ENCODE measurements around the gene TBC1D22A.

Gene TBC1D22A

GRCh38 chr22:47059076-47059475, 296.6 kb downstream of the TBC1D22A start:
- H3K27me3 ChIP-seq (ENCODE audit: control insufficient read depth in 1 of 2, insufficient read depth in 2 of 2, low read length in 2 of 2) = no peaks in the 10 kb centered on the region
- no peaks in the 10 kb centered on the region for H3K4me1 ChIP-seq (ENCODE audit: control insufficient read depth in 1 of 2, insufficient read depth in 2 of 2, low read length in 2 of 2)
- H3K4me3 ChIP-seq (ENCODE audit: low read depth in 1 of 2, low read length in 2 of 2) = no peak overlapping the region
- H3K9me3 ChIP-seq (ENCODE audit: control insufficient read depth in 1 of 2, low read length in 2 of 2) = no peaks in the 10 kb centered on the region
- H3K27ac ChIP-seq (ENCODE audit: low read depth, low read length) = no peak overlapping the region
- H3K9ac ChIP-seq (ENCODE audit: low read depth in 1 of 2, low read length in 2 of 2) = no peak overlapping the region
- H3K36me3 ChIP-seq (ENCODE audit: control insufficient read depth in 1 of 2, insufficient read depth in 2 of 2, low read length in 2 of 2) = peaks cover 16 to 33% of the 10 kb centered on the region in 2 donors

DNA sequence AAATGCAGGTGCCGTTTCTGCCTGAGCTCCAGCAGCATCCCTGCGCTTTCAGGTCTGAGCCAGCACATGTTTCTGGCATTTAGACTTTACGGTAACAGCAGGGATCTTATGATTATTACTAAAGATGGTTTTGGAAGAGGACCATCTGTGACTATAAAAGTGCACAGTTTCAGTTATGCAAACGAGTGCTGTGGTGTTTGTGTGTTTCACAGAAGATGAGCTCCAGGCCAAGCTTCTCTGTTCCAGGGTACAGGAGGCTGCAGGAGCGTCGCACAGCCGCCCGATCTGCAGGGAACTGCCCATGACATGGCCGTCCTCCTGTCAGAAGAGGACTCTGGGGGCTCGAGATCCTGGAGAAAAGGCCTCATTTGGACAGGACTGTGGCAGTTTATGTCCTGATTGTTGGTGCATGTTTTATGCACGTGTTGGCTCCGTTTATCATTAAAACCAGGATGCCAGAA, 297.3 kb downstream of the TBC1D22A start:
- Histone ChIP-seq H3K36me3 (ENCODE audit: control insufficient read depth in 1 of 2, insufficient read depth in 2 of 2, low read length in 2 of 2) (peaks cover 15 to 29% of the 10 kb centered on the region in 2 donors), H3K27ac (ENCODE audit: low read depth, low read length) (no peak overlapping the region), H3K4me1 (ENCODE audit: control insufficient read depth in 1 of 2, insufficient read depth in 2 of 2, low read length in 2 of 2) (no peaks in the 10 kb centered on the region), H3K4me3 (ENCODE audit: low read depth in 1 of 2, low read length in 2 of 2) (no peak overlapping the region), H3K9me3 (ENCODE audit: control insufficient read depth in 1 of 2, low read length in 2 of 2) (no peaks in the 10 kb centered on the region), H3K9ac (ENCODE audit: low read depth in 1 of 2, low read length in 2 of 2) (no peak overlapping the region), H3K27me3 (ENCODE audit: control insufficient read depth in 1 of 2, insufficient read depth in 2 of 2, low read length in 2 of 2) (no peaks in the 10 kb centered on the region)

DNA sequence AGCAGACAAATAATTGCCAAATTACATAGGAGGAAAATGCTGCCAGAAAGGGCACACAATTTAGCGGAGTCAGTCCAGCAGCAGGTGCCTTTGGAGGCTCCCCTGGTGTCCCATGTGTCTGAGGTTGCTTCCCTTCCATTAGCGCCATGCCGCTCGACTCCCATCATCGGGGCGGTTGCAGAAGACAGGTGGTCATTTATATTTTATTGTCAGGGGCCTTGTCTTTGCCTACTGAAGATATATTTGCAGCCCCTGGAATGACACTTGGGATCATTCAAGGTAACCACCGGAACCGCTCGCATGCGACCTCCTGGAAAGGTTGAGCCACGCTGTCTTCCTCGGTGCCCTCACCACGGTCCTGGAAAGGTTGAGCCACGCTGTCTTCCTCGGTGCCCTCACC, 298.3 kb downstream of the TBC1D22A start:
- H3K36me3 ChIP-seq (ENCODE audit: control insufficient read depth in 1 of 2, insufficient read depth in 2 of 2, low read length in 2 of 2) = peaks cover 15 to 30% of the 10 kb centered on the region in 2 donors
- no peaks in the 10 kb centered on the region for H3K9me3 ChIP-seq (ENCODE audit: control insufficient read depth in 1 of 2, low read length in 2 of 2)
- H3K4me3 ChIP-seq (ENCODE audit: low read depth in 1 of 2, low read length in 2 of 2) = no peak overlapping the region
- no peaks in the 10 kb centered on the region for H3K4me1 ChIP-seq (ENCODE audit: control insufficient read depth in 1 of 2, insufficient read depth in 2 of 2, low read length in 2 of 2)
- H3K9ac ChIP-seq (ENCODE audit: low read depth in 1 of 2, low read length in 2 of 2) = no peak overlapping the region
- no peak overlapping the region for H3K27ac ChIP-seq (ENCODE audit: low read depth, low read length)
- H3K27me3 ChIP-seq (ENCODE audit: control insufficient read depth in 1 of 2, insufficient read depth in 2 of 2, low read length in 2 of 2) = no peaks in the 10 kb centered on the region

DNA sequence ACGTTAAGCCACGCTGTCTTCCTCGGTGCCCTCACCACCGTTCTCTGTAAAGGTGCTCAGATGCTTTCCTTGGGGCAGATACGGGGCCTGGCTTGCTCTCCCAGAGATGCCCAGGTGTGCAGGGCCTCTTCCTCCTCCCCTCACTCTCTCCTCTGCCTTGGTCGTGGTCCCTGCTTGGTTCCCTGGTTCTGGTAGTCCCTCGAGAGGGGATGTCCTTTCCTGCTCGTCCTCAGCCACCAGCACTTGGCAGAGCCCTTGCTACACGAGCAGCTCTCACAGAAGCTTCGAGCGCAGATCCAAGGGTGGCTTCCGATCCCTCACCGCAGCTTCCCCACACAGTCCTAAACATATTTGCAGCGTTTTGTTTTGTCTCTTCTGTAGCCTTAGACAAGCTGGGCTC, 298.8 kb downstream of the TBC1D22A start:
- Histone ChIP-seq H3K4me1 (ENCODE audit: control insufficient read depth in 1 of 2, insufficient read depth in 2 of 2, low read length in 2 of 2) (no peaks in the 10 kb centered on the region), H3K4me3 (ENCODE audit: low read depth in 1 of 2, low read length in 2 of 2) (no peak overlapping the region), H3K27me3 (ENCODE audit: control insufficient read depth in 1 of 2, insufficient read depth in 2 of 2, low read length in 2 of 2) (no peaks in the 10 kb centered on the region), H3K9ac (ENCODE audit: low read depth in 1 of 2, low read length in 2 of 2) (no peak overlapping the region), H3K9me3 (ENCODE audit: control insufficient read depth in 1 of 2, low read length in 2 of 2) (no peaks in the 10 kb centered on the region), H3K27ac (ENCODE audit: low read depth, low read length) (no peak overlapping the region), H3K36me3 (ENCODE audit: control insufficient read depth in 1 of 2, insufficient read depth in 2 of 2, low read length in 2 of 2) (peaks cover 15 to 33% of the 10 kb centered on the region in 2 donors)

DNA sequence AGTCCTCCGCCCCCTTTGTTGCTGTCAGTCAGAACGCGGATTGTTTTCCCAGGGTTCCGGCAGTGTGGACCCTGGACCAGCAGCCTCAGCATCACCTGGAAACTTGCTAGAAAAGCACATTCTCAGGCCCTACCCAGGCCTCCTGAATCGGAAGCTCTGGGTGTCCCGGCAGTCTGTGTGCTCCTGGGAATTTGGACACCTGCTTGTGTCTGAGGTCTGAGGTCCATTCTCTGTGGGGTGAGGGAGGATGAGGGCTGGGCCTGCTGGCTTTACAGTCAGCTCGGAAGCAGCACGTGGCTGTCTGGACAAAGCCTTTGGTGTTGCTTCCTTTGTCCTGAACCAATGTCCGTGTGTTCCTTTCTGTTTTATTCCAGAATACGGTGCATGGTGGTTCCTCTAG, 299.7 kb downstream of the TBC1D22A start:
- Histone ChIP-seq H3K4me3 (ENCODE audit: low read depth in 1 of 2, low read length in 2 of 2) (no peak overlapping the region), H3K9me3 (ENCODE audit: control insufficient read depth in 1 of 2, low read length in 2 of 2) (no peaks in the 10 kb centered on the region), H3K27me3 (ENCODE audit: control insufficient read depth in 1 of 2, insufficient read depth in 2 of 2, low read length in 2 of 2) (no peaks in the 10 kb centered on the region), H3K36me3 (ENCODE audit: control insufficient read depth in 1 of 2, insufficient read depth in 2 of 2, low read length in 2 of 2) (peaks cover 15 to 30% of the 10 kb centered on the region in 2 donors), H3K27ac (ENCODE audit: low read depth, low read length) (no peak overlapping the region), H3K4me1 (ENCODE audit: control insufficient read depth in 1 of 2, insufficient read depth in 2 of 2, low read length in 2 of 2) (no peaks in the 10 kb centered on the region), H3K9ac (ENCODE audit: low read depth in 1 of 2, low read length in 2 of 2) (no peak overlapping the region)

DNA sequence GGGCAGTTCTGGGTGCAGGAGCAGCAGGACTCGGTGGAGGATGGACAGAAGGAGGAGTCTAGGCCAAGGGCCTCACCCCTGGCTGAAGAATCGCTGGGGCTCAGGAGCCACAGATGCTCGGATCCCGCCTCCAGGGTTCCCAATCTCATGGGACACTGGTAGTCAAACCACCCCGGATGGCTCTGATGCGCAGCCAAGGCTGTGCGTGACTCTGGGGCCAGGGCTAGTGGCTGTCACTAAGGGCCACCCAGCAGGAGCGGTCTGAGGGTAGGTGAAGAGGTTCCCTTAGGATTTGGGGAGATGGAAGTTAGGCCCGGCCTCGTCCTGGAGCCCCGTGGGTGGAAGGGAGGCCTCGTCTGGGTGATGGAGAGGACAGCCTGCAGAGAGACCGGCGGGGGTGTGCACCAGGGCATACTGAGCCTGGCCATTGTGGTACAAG, 300.6 kb downstream of the TBC1D22A start:
- no peak overlapping the region for H3K4me3 ChIP-seq (ENCODE audit: low read depth in 1 of 2, low read length in 2 of 2)
- H3K4me1 ChIP-seq (ENCODE audit: control insufficient read depth in 1 of 2, insufficient read depth in 2 of 2, low read length in 2 of 2) = no peaks in the 10 kb centered on the region
- H3K27ac ChIP-seq (ENCODE audit: low read depth, low read length) = no peak overlapping the region
- H3K36me3 ChIP-seq (ENCODE audit: control insufficient read depth in 1 of 2, insufficient read depth in 2 of 2, low read length in 2 of 2) = peaks cover 15 to 35% of the 10 kb centered on the region in 2 donors
- no peak overlapping the region for H3K9ac ChIP-seq (ENCODE audit: low read depth in 1 of 2, low read length in 2 of 2)
- no peaks in the 10 kb centered on the region for H3K9me3 ChIP-seq (ENCODE audit: control insufficient read depth in 1 of 2, low read length in 2 of 2)
- no peaks in the 10 kb centered on the region for H3K27me3 ChIP-seq (ENCODE audit: control insufficient read depth in 1 of 2, insufficient read depth in 2 of 2, low read length in 2 of 2)

- H3K27ac ChIP-seq (ENCODE audit: low read depth, low read length) = no peak overlapping the region
- no peak overlapping the region for H3K4me3 ChIP-seq (ENCODE audit: low read depth in 1 of 2, low read length in 2 of 2)
- H3K4me1 ChIP-seq (ENCODE audit: control insufficient read depth in 1 of 2, insufficient read depth in 2 of 2, low read length in 2 of 2) = no peaks in the 10 kb centered on the region
- H3K27me3 ChIP-seq (ENCODE audit: control insufficient read depth in 1 of 2, insufficient read depth in 2 of 2, low read length in 2 of 2) = no peaks in the 10 kb centered on the region
- H3K9ac ChIP-seq (ENCODE audit: low read depth in 1 of 2, low read length in 2 of 2) = no peak overlapping the region
- no peaks in the 10 kb centered on the region for H3K9me3 ChIP-seq (ENCODE audit: control insufficient read depth in 1 of 2, low read length in 2 of 2)
- H3K36me3 ChIP-seq (ENCODE audit: control insufficient read depth in 1 of 2, insufficient read depth in 2 of 2, low read length in 2 of 2) = peaks cover 15 to 33% of the 10 kb centered on the region in 2 donors
Measured at GRCh38 chr22:47063606-47064005, 301.2 kb downstream of the TBC1D22A start.

DNA sequence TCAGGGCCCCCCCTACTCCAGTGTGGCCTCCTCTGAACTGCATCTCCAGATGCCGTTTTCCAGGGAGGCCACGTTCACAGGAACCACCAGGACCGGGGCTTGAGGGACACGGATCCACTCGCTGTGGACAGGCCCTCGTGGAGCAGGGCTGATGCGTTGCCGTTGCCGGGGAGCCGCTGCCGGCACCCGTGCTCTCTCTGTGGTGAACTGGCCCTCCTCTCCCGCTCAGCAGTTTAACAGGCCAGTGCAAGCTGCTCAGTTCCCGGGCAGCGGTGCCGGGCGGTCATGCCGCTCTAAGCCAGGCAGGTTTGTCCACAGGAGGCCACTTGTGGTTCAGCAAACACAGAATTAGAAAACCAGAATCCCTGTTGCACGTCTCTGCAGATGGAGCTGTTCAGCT, 301.6 kb downstream of the TBC1D22A start:
- Histone ChIP-seq H3K27me3 (ENCODE audit: control insufficient read depth in 1 of 2, insufficient read depth in 2 of 2, low read length in 2 of 2) (no peaks in the 10 kb centered on the region), H3K4me1 (ENCODE audit: control insufficient read depth in 1 of 2, insufficient read depth in 2 of 2, low read length in 2 of 2) (no peaks in the 10 kb centered on the region), H3K4me3 (ENCODE audit: low read depth in 1 of 2, low read length in 2 of 2) (no peak overlapping the region), H3K9ac (ENCODE audit: low read depth in 1 of 2, low read length in 2 of 2) (no peak overlapping the region), H3K9me3 (ENCODE audit: control insufficient read depth in 1 of 2, low read length in 2 of 2) (no peaks in the 10 kb centered on the region), H3K36me3 (ENCODE audit: control insufficient read depth in 1 of 2, insufficient read depth in 2 of 2, low read length in 2 of 2) (peaks cover 14 to 29% of the 10 kb centered on the region in 2 donors), H3K27ac (ENCODE audit: low read depth, low read length) (no peak overlapping the region)

- Histone ChIP-seq H3K27ac (ENCODE audit: low read depth, low read length) (no peak overlapping the region), H3K9ac (ENCODE audit: low read depth in 1 of 2, low read length in 2 of 2) (no peak overlapping the region), H3K4me1 (ENCODE audit: control insufficient read depth in 1 of 2, insufficient read depth in 2 of 2, low read length in 2 of 2) (no peaks in the 10 kb centered on the region), H3K9me3 (ENCODE audit: control insufficient read depth in 1 of 2, low read length in 2 of 2) (no peaks in the 10 kb centered on the region), H3K27me3 (ENCODE audit: control insufficient read depth in 1 of 2, insufficient read depth in 2 of 2, low read length in 2 of 2) (no peaks in the 10 kb centered on the region), H3K4me3 (ENCODE audit: low read depth in 1 of 2, low read length in 2 of 2) (no peak overlapping the region), H3K36me3 (ENCODE audit: control insufficient read depth in 1 of 2, insufficient read depth in 2 of 2, low read length in 2 of 2) (peaks cover 12 to 27% of the 10 kb centered on the region in 2 donors)
Measured at GRCh38 chr22:47064416-47064815, 302.0 kb downstream of the TBC1D22A start.

DNA sequence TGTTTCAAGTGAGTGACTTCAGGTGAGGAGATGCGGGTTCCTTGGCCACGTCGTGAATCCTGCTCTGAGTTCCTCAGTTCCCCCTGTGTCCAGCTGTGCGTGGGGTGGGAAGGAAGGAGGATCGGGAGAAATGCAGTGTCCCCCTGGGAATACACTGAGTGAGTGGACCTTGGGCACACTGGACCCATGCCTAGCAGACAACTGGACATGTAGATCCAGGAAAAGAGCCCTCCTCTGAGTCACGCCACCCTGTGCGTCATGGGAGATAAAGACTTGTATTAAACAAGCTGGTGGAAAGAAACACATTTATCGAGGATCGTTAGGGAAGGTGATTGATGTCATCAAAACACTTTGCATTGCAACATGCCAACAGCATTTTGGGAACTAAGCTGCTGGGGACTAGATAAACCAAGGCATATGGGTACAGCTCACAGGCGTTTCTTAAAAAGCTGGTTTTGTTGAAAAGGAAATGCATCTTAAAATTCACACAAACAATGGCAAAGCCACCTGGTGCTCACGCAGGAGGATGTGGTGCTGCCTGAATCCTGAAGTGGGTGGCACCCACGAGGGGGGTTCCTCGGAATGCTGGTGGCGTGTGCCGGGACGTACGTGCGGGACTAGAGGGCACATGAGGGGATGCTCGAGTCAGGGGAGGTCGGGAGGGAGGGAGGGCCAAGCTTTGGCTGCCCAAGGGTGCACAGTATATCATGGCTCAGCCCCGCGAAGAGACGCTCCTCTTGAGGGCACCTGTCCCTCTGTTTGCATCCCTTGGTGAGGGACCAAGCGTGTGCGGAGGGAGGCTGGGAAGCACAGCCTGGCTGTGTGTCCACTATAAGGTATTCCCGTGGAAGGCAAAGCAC, 303.5 kb downstream of the TBC1D22A start:
- Histone ChIP-seq H3K27ac (ENCODE audit: low read depth, low read length) (no peak overlapping the region), H3K27me3 (ENCODE audit: control insufficient read depth in 1 of 2, insufficient read depth in 2 of 2, low read length in 2 of 2) (no peaks in the 10 kb centered on the region), H3K9me3 (ENCODE audit: control insufficient read depth in 1 of 2, low read length in 2 of 2) (no peaks in the 10 kb centered on the region), H3K9ac (ENCODE audit: low read depth in 1 of 2, low read length in 2 of 2) (no peak overlapping the region), H3K36me3 (ENCODE audit: control insufficient read depth in 1 of 2, insufficient read depth in 2 of 2, low read length in 2 of 2) (peaks cover 11 to 23% of the 10 kb centered on the region in 2 donors), H3K4me1 (ENCODE audit: control insufficient read depth in 1 of 2, insufficient read depth in 2 of 2, low read length in 2 of 2) (no peaks in the 10 kb centered on the region), H3K4me3 (ENCODE audit: low read depth in 1 of 2, low read length in 2 of 2) (no peak overlapping the region)

Data from duodenal mucosa (tissue), 2 donors.